OCI-LY7 (cell line): Measurements from ENCODE around the gene PSAPL1. TPM values are rescaled to one million over a fixed set of nuclear protein-coding genes. Genes with fewer than 3 reads are reported as not detected.

ENCODE experiments used
- BruUV-seq: library from RNA; stranded (reverse); fragments of 400-500 nt; replicated peaks from 2 replicates; lab custom pipeline; 2021; lab: Mats Ljungman, UMichigan
- CTCF ChIA-PET: fragments of 300-600 bp; sonication (Branson Sonifier 250); formaldehyde crosslinking; loops from one replicate; lab custom pipeline; 2022; ENCODE audit warnings: antibody characterized with exemption; ENCODE audit not compliant: unreplicated experiment; lab: Charles Lee
- POLR2A ChIA-PET: fragments of 300-600 bp; sonication (Branson Sonifier 250); formaldehyde crosslinking; loops from one replicate; lab custom pipeline; 2022; ENCODE audit warnings: antibody characterized with exemption; lab: Charles Lee
- DNase-seq: peaks from one replicate; pipeline ENCODE4 v3.0.0-alpha.2; 2015; ENCODE audit warnings: low spot score
- H2AFZ ChIP-seq: fragments of 200-600 bp; sonication (generic), shearing (Covaris generic); 2 replicates; pipeline ENCODE4 v1.6.1; 2014; ENCODE audit warnings: mild to moderate bottlenecking, antibody characterized with exemption, low read length, moderate library complexity
- H3K27ac ChIP-seq: fragments of 200-600 bp; sonication (generic); 2 replicates; pipeline ENCODE4 v1.5.1; 2014; ENCODE audit warnings: mixed run types, low read depth, mild to moderate bottlenecking, moderate library complexity, low read length, inconsistent platforms; ENCODE audit not compliant: poor library complexity, severe bottlenecking
- H3K36me3 ChIP-seq: fragments of 200-600 bp; sonication (generic); 2 replicates; pipeline ENCODE4 v1.6.1; 2014; ENCODE audit warnings: mild to moderate bottlenecking, antibody characterized with exemption, low read length, moderate library complexity, mixed read lengths; ENCODE audit not compliant: insufficient read depth
- H3K4me1 ChIP-seq: fragments of 200-600 bp; sonication (generic); 2 replicates; pipeline ENCODE4 v1.5.1; 2014; ENCODE audit warnings: mild to moderate bottlenecking, low read length; ENCODE audit not compliant: insufficient read depth, poor library complexity, severe bottlenecking
- H3K4me2 ChIP-seq: fragments of 200-600 bp; sonication (generic); 2 replicates; pipeline ENCODE4 v1.6.1; 2014; ENCODE audit warnings: mild to moderate bottlenecking, low read length
- H3K4me3 ChIP-seq: fragments of 200-600 bp; sonication (generic); 2 replicates; pipeline ENCODE4 v1.5.1; 2014; ENCODE audit warnings: mild to moderate bottlenecking, low read depth, low read length; ENCODE audit not compliant: poor library complexity, severe bottlenecking
- H3K79me2 ChIP-seq: fragments of 200-600 bp; sonication (generic); 2 replicates; pipeline ENCODE4 v1.6.1; 2016; ENCODE audit warnings: low read depth, mild to moderate bottlenecking, low read length, moderate library complexity, mixed read lengths; ENCODE audit not compliant: insufficient read depth
- H3K9me2 ChIP-seq: fragments of 200-600 bp; sonication (generic); 2 replicates; pipeline ENCODE4 v1.6.1; 2016; ENCODE audit warnings: mild to moderate bottlenecking, low read length, mixed read lengths; ENCODE audit not compliant: insufficient read depth
- H3K9me3 ChIP-seq: fragments of 200-600 bp; sonication (generic); 2 replicates; pipeline ENCODE4 v1.6.1; 2014; ENCODE audit warnings: mild to moderate bottlenecking, mixed run types, low read length, mixed read lengths
- H4K20me1 ChIP-seq: fragments of 200-600 bp; sonication (generic); 2 replicates; pipeline ENCODE4 v1.6.1; 2014; ENCODE audit warnings: mild to moderate bottlenecking, antibody characterized with exemption, low read length, moderate library complexity, mixed read lengths; ENCODE audit not compliant: insufficient read depth
- CTCF ChIP-seq: fragments of 200-600 bp; sonication (generic); conservative IDR thresholded peaks from 2 replicates; pipeline ENCODE4 v1.5.1; 2014; ENCODE audit warnings: mild to moderate bottlenecking, antibody characterized with exemption, low read length, moderate library complexity, mixed read lengths
- EZH2phosphoT487 ChIP-seq: fragments of 200-600 bp; sonication (generic); IDR thresholded peaks from 2 replicates; pipeline ENCODE4 v1.6.1; 2018; ENCODE audit warnings: low read depth, borderline replicate concordance, mild to moderate bottlenecking, mixed run types, antibody characterized with exemption, low read length, moderate library complexity, mixed read lengths
- intact Hi-C: fragments of 100-400 bp; cut with micrococcal nuclease; formaldehyde crosslinking; loops from one replicate; pipeline ENCODE4 v1.10.0; 2022; ENCODE audit not compliant: unreplicated experiment
- total RNA-seq, 2 experiments: library from RNA; depleted of rRNA in 1 of 2; stranded (reverse); fragments of >200 nt in 1 of 2; shearing (Covaris generic) in 1 of 2; gene quantifications; 2 replicates each; pipeline ENCODE4 v1.2.3, GENCODE V29; 2014 to 2022

The PSAPL1 gene
- total RNA-seq, 2 experiments from 2014 or later = not detected

GRCh38 chr4:7415927-7416686, 18.6 kb downstream of the PSAPL1 start:
- no peak for DNase-seq
- Histone ChIP-seq H3K4me3 (no peak overlapping the region), H3K4me2 (no peak overlapping the region), H3K9me2 (no peaks in the 10 kb centered on the region), H2AFZ (no peak overlapping the region), H3K27ac (no peak overlapping the region), H3K36me3 (no peaks in the 10 kb centered on the region), H3K9me3 (no peaks in the 10 kb centered on the region), H3K4me1 (no peaks in the 10 kb centered on the region), H4K20me1 (no peaks in the 10 kb centered on the region), H3K79me2 (no peaks in the 10 kb centered on the region)
- ChIA-PET POLR2A (no interaction called here), CTCF (no interaction called here)
- no TSS peak for BruUV-seq
- intact Hi-C loops = no loop called here
- TF ChIP-seq EZH2phosphoT487 (no peak), CTCF (no peak)

GRCh38 chr4:7414736-7415510, 19.8 kb downstream of the PSAPL1 start:
- no peak for DNase-seq
- no TSS peak for BruUV-seq
- Histone ChIP-seq H3K4me2 (no peak overlapping the region), H3K9me3 (no peaks in the 10 kb centered on the region), H2AFZ (no peak overlapping the region), H3K4me1 (no peaks in the 10 kb centered on the region), H3K79me2 (no peaks in the 10 kb centered on the region), H3K36me3 (no peaks in the 10 kb centered on the region), H3K4me3 (no peak overlapping the region), H4K20me1 (no peaks in the 10 kb centered on the region), H3K9me2 (no peaks in the 10 kb centered on the region), H3K27ac (no peak overlapping the region)
- intact Hi-C loops = no loop called here
- TF ChIP-seq EZH2phosphoT487 = no peak
- TF ChIP-seq CTCF = no peak
- CTCF ChIA-PET = interaction anchor here (0.6 kb wide), 1 partner anchor 1497 kb away, joined by 3 read pairs; no protein-coding TSS in a partner anchor
- POLR2A ChIA-PET = no interaction called here

- Histone ChIP-seq H3K27ac (no peak overlapping the region), H3K36me3 (no peaks in the 10 kb centered on the region), H3K4me3 (no peak overlapping the region), H2AFZ (no peak overlapping the region), H3K9me2 (no peaks in the 10 kb centered on the region), H3K4me2 (no peak overlapping the region), H3K79me2 (no peaks in the 10 kb centered on the region), H3K4me1 (no peaks in the 10 kb centered on the region), H3K9me3 (no peaks in the 10 kb centered on the region), H4K20me1 (no peaks in the 10 kb centered on the region)
- BruUV-seq = no TSS peak
- no peak for DNase-seq
- ChIA-PET CTCF (no interaction called here), POLR2A (no interaction called here)
- intact Hi-C loops = no loop called here
- TF ChIP-seq CTCF (no peak), EZH2phosphoT487 (no peak)
Observed at GRCh38 chr4:7414046-7414445, 20.7 kb downstream of the PSAPL1 start.
